Endothelial cell of umbilical vein (primary cell): ENCODE data around the gene UNC5B. TPM values are rescaled to one million over a fixed set of nuclear protein-coding genes. Genes with fewer than 3 reads are reported as not detected.

Source experiments
- BruUV-seq: library from RNA; stranded (reverse); fragments of 400-500 nt; replicated peaks from 2 replicates; lab custom pipeline; 2021; lab: Mats Ljungman, UMichigan
- CTCF ChIA-PET: fragments of 300-600, 350-600 bp; sonication (Branson Sonifier 250); formaldehyde crosslinking; loops from one replicate; lab custom pipeline; 2021; ENCODE audit warnings: antibody characterized with exemption, inconsistent platforms; lab: Charles Lee
- POLR2A ChIA-PET: fragments of 300-600, 350-600 bp; sonication (Branson Sonifier 250); formaldehyde crosslinking; loops from one replicate; lab custom pipeline; 2021; ENCODE audit warnings: antibody characterized with exemption, inconsistent platforms; lab: Charles Lee
- DNase-seq: peaks from one replicate; pipeline ENCODE4 v3.0.0-alpha.2; 2011; ENCODE audit warnings: low read depth, low spot score
- FAIRE-seq: peaks from 2 replicates; lab custom pipeline; 2011; peaks lifted over from hg19 to GRCh38; lab: Jason Lieb, UNC
- H2AFZ ChIP-seq: 2 replicates; pipeline ENCODE4 v1.6.0; 2012; ENCODE audit warnings: low read depth, low read length, control low read depth, inconsistent platforms
- H3K27ac ChIP-seq: 2 replicates; pipeline ENCODE4 v1.5.1; 2011; ENCODE audit warnings: low read depth, mild to moderate bottlenecking, control low read depth, low read length, moderate library complexity; ENCODE audit not compliant: insufficient read depth
- H3K27me3 ChIP-seq, 2 experiments: 2 replicates each; pipeline versions ENCODE4 v1.6.0 to v1.6.1; 2011; ENCODE audit warnings: low read length in 2 of 2, mixed read lengths in 1 of 2; ENCODE audit not compliant: control insufficient read depth in 2 of 2, insufficient read depth in 2 of 2
- H3K36me3 ChIP-seq, 2 experiments: 2 replicates in 1 of 2; 3 replicates in 1 of 2; pipeline ENCODE4 v1.5.1; 2011; ENCODE audit warnings: low read length in 2 of 2, mild to moderate bottlenecking in 1 of 2, moderate library complexity in 1 of 2; ENCODE audit not compliant: control insufficient read depth in 2 of 2, insufficient read depth in 2 of 2; ENCODE audit errors: extremely low read depth in 1 of 2
- H3K4me1 ChIP-seq: 3 replicates; pipeline ENCODE4 v1.5.1; 2011; ENCODE audit warnings: mild to moderate bottlenecking, low read length; ENCODE audit not compliant: control insufficient read depth, insufficient read depth; ENCODE audit errors: extremely low read depth
- H3K4me2 ChIP-seq: 2 replicates; pipeline ENCODE4 v1.6.1; 2011; ENCODE audit warnings: low read length, control low read depth, mixed read lengths; ENCODE audit not compliant: insufficient read depth
- H3K4me3 ChIP-seq, 3 experiments: fragments of 200-600 bp in 1 of 3; sonication (generic), shearing (Covaris generic) in 1 of 3; replicated peaks in 1 of 3; 2 replicates each; pipeline ENCODE4 v1.5.1; 2011 to 2016; ENCODE audit warnings: control low read depth in 3 of 3, low read length in 3 of 3, mild to moderate bottlenecking in 2 of 3, inconsistent platforms in 1 of 3, low read depth in 1 of 3, moderate library complexity in 1 of 3; ENCODE audit not compliant: insufficient read depth in 1 of 3
- H3K79me2 ChIP-seq: 2 replicates; pipeline ENCODE4 v1.6.0; 2012; ENCODE audit warnings: low read length, inconsistent platforms; ENCODE audit not compliant: control insufficient read depth, insufficient read depth
- H3K9ac ChIP-seq: replicated peaks from 2 replicates; pipeline ENCODE3; 2011; ENCODE audit warnings: low read length, control low read depth; ENCODE audit not compliant: insufficient read depth; ENCODE audit errors: extremely low read depth
- H3K9me1 ChIP-seq: replicated peaks from 3 replicates; pipeline ENCODE4 v1.6.0; 2011; ENCODE audit warnings: mild to moderate bottlenecking, low read length; ENCODE audit not compliant: control insufficient read depth, insufficient read depth; ENCODE audit errors: extremely low read depth
- H3K9me3 ChIP-seq: replicated peaks from 2 replicates; pipeline ENCODE4 v1.5.1; 2012; ENCODE audit warnings: low read length, inconsistent platforms; ENCODE audit not compliant: control insufficient read depth, insufficient read depth
- H4K20me1 ChIP-seq: replicated peaks from 2 replicates; pipeline ENCODE3; 2011; ENCODE audit warnings: mild to moderate bottlenecking, low read length; ENCODE audit not compliant: control insufficient read depth, insufficient read depth; ENCODE audit errors: extremely low read depth
- EZH2 ChIP-seq: IDR thresholded peaks from 2 replicates; pipeline ENCODE4 v1.6.1; 2012; ENCODE audit warnings: borderline replicate concordance, low read depth, mild to moderate bottlenecking, moderate library complexity, low read length, inconsistent platforms; ENCODE audit not compliant: severe bottlenecking
- FOS ChIP-seq: IDR thresholded peaks from 2 replicates; pipeline ENCODE4 v1.6.1; 2011; ENCODE audit warnings: mild to moderate bottlenecking, low read length, moderate library complexity, borderline replicate concordance; ENCODE audit not compliant: insufficient read depth
- GATA2 ChIP-seq: IDR thresholded peaks from 2 replicates; pipeline ENCODE4 v1.7.0; 2011; ENCODE audit warnings: low read depth, mild to moderate bottlenecking, moderate library complexity, mixed read lengths, low read length; ENCODE audit not compliant: insufficient read length, insufficient read depth
- JUN ChIP-seq: IDR thresholded peaks from 2 replicates; pipeline ENCODE4 v1.6.1; 2011; ENCODE audit warnings: borderline replicate concordance, low read depth; ENCODE audit not compliant: insufficient read length, insufficient read depth
- MYC ChIP-seq: IDR thresholded peaks from one replicate; pipeline ENCODE4 v1.6.1; 2011; ENCODE audit warnings: mild to moderate bottlenecking, low read depth, low read length
- POLR2A ChIP-seq: IDR thresholded peaks from 2 replicates; pipeline ENCODE4 v1.6.1; 2012; ENCODE audit warnings: low read depth, mild to moderate bottlenecking, control low read depth, low read length
- POLR2AphosphoS5 ChIP-seq: IDR thresholded peaks from 2 replicates; pipeline ENCODE4 v1.6.1; 2012; ENCODE audit warnings: low read depth, mild to moderate bottlenecking, control low read depth, low read length, moderate library complexity; ENCODE audit not compliant: insufficient read depth
- dilution Hi-C: fragments of 300-500 bp; cut with MboI; formaldehyde crosslinking; loops from one replicate; pipeline ENCODE4 v1.15.0; 2019; ENCODE audit warnings: low sequenced_read_pairs; ENCODE audit not compliant: extremely low pct_ligation_motif_present
- intact Hi-C: fragments of 100-400 bp; cut with micrococcal nuclease; formaldehyde crosslinking; loops from one replicate; pipeline ENCODE4 v1.10.0; 2022
- polyA plus RNA-seq, 4 experiments: library from polyadenylated mRNA; depleted of rRNA in 3 of 4; stranded (reverse) in 3 of 4; unstranded in 1 of 4; fragments of >200 nt; gene quantifications; 2 replicates each; pipeline versions ENCODE4 v1.2.1 to v1.2.3, GENCODE V29; 2011 to 2012; ENCODE audit warnings: missing spikeins in 1 of 4
- total RNA-seq: library from RNA; stranded (reverse); gene quantifications from 2 replicates; pipeline ENCODE4 v1.2.3, GENCODE V29; 2021
- TF ChIP-seq, protein P1 (sequence below): IDR thresholded peaks from 2 replicates; pipeline ENCODE4 v1.6.1; 2011; ENCODE audit not compliant: insufficient read depth, insufficient read length
- TF ChIP-seq, protein P2 (sequence below), 2 donors: IDR thresholded peaks; 1 replicate in 1 of 2; 2 replicates in 1 of 2; pipeline ENCODE4 v1.5.1; 2011; ENCODE audit warnings: low read length in 2 of 2, mild to moderate bottlenecking in 2 of 2, moderate library complexity in 2 of 2, control low read depth in 1 of 2, inconsistent platforms in 1 of 2, low read depth in 1 of 2; ENCODE audit not compliant: insufficient read depth in 1 of 2; ENCODE audit errors: extremely low read depth in 1 of 2

The UNC5B gene
- total and polyA plus RNA-seq, 2 donors (not counting 3 experiments of a cell fraction or from before 2014, with no cell fraction given) = 0.39 to 2.5 TPM

DNA sequence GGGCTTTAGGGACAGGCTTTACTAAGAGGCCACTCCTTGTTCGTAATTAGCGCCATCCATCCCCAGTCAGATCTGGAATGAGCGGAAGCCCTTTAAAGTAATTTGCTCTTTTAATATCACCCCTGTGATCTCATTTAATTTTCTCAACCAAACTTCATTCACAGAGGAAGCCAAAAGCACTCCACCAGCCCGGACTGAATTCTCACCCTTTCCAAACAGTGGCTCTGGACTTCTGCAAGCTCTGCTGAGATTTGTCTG is 43.1 kb downstream of the UNC5B start:
- H3K79me2 ChIP-seq = no peaks in the 10 kb centered on the region
- POLR2A ChIA-PET = no interaction called here
- H4K20me1 ChIP-seq = no peaks in the 10 kb centered on the region
- H3K9me1 ChIP-seq = no peaks in the 10 kb centered on the region
- no peak for TF ChIP-seq JUN
- TF ChIP-seq POLR2AphosphoS5 = no peak
- no peak for TF ChIP-seq POLR2A
- TF ChIP-seq, protein P1, sequence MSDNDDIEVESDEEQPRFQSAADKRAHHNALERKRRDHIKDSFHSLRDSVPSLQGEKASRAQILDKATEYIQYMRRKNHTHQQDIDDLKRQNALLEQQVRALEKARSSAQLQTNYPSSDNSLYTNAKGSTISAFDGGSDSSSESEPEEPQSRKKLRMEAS = no peak
- no peak for TF ChIP-seq EZH2
- TF ChIP-seq MYC = no peak
- TF ChIP-seq GATA2 = no peak
- TF ChIP-seq, protein P2, sequence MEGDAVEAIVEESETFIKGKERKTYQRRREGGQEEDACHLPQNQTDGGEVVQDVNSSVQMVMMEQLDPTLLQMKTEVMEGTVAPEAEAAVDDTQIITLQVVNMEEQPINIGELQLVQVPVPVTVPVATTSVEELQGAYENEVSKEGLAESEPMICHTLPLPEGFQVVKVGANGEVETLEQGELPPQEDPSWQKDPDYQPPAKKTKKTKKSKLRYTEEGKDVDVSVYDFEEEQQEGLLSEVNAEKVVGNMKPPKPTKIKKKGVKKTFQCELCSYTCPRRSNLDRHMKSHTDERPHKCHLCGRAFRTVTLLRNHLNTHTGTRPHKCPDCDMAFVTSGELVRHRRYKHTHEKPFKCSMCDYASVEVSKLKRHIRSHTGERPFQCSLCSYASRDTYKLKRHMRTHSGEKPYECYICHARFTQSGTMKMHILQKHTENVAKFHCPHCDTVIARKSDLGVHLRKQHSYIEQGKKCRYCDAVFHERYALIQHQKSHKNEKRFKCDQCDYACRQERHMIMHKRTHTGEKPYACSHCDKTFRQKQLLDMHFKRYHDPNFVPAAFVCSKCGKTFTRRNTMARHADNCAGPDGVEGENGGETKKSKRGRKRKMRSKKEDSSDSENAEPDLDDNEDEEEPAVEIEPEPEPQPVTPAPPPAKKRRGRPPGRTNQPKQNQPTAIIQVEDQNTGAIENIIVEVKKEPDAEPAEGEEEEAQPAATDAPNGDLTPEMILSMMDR (IDR thresholded peaks at IDR 0.05; ENCODE audit: extremely low read depth in 1 of 2, insufficient read depth in 1 of 2, low read depth in 1 of 2, low read length in 2 of 2) = no peak
- TF ChIP-seq FOS = no peak
- no peak overlapping the region for H3K4me3 ChIP-seq
- DNase-seq (no peak), FAIRE-seq (no peak)
- H3K27ac ChIP-seq = peak overlapping the region; percentile 10
- dilution Hi-C loops (no loop called here), intact Hi-C loops (loop anchor here (1.0 to 5.0 kb wide), 2 partner anchors 8 to 43 kb away; partner anchors contain the start of gene UNC5B)
- H2AFZ ChIP-seq = no peak overlapping the region
- peak overlapping the region; percentile 23 for H3K4me2 ChIP-seq
- no peak overlapping the region for H3K9ac ChIP-seq
- no peaks in the 10 kb centered on the region for H3K9me3 ChIP-seq
- no TSS peak for BruUV-seq
- no peaks in the 10 kb centered on the region for H3K36me3 ChIP-seq
- peaks cover 24% of the 10 kb centered on the region for H3K4me1 ChIP-seq
- CTCF ChIA-PET = interaction anchor here (0.7 to 5.7 kb wide), 12 partner anchors 9 to 331 kb away, joined by 3 to 69 read pairs (median 6); no protein-coding TSS in a partner anchor
- no peaks in the 10 kb centered on the region for H3K27me3 ChIP-seq
